Peyer's patch (tissue), 4 donors: ENCODE results near the gene HHIPL1.

Experiments
- POLR2A ChIP-seq, 2 donors: fragments of 450-650 bp; IDR thresholded peaks; one replicate each; pipeline ENCODE4 v1.5.1; 2017; ENCODE audit warnings: antibody characterized with exemption in 2 of 2, mild to moderate bottlenecking in 2 of 2, moderate library complexity in 2 of 2
- TF ChIP-seq, protein P1 (sequence below), 6 experiments: fragments of 450-650 bp in 4 of 6; fragments of 200-600 bp in 2 of 6; sonication (generic) in 1 of 6; IDR thresholded peaks; one replicate each; pipeline ENCODE4 v1.5.1; 2017 to 2019; ENCODE audit warnings: antibody characterized with exemption in 6 of 6, mild to moderate bottlenecking in 3 of 6, moderate library complexity in 1 of 6

DNA sequence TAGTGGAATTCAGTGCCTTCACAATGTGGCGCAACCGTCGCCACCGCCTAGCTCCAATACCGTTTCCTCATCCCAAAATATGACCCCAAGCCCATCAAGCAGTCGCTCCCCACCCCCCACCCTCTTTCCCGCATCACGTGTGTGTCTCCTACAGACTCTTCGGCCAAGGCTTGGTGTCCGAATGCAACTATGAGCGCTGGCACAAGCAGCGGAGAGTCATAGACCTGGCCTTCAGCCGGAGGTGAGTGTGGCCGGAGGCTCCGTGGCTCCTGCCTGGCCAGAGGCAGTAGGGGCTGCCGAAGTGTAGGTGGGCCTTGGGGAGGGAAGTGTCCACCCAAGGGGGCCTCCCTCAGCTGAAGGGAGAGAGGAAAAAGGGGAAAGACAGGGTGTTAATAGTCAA is 54.9 kb downstream of the HHIPL1 start:
- no peak for TF ChIP-seq POLR2A (IDR thresholded peaks at IDR 0.05)
- TF ChIP-seq, protein P1, sequence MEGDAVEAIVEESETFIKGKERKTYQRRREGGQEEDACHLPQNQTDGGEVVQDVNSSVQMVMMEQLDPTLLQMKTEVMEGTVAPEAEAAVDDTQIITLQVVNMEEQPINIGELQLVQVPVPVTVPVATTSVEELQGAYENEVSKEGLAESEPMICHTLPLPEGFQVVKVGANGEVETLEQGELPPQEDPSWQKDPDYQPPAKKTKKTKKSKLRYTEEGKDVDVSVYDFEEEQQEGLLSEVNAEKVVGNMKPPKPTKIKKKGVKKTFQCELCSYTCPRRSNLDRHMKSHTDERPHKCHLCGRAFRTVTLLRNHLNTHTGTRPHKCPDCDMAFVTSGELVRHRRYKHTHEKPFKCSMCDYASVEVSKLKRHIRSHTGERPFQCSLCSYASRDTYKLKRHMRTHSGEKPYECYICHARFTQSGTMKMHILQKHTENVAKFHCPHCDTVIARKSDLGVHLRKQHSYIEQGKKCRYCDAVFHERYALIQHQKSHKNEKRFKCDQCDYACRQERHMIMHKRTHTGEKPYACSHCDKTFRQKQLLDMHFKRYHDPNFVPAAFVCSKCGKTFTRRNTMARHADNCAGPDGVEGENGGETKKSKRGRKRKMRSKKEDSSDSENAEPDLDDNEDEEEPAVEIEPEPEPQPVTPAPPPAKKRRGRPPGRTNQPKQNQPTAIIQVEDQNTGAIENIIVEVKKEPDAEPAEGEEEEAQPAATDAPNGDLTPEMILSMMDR (IDR thresholded peaks at IDR 0.05) = no peak
